Activated gamma-delta T cell (primary cell): ENCODE results near the gene RAB27B.

Experiments used
- DNase-seq: peaks from one replicate; lab custom pipeline; 2025; lab: John Stamatoyannopoulos, UW

The RAB27B gene

DNA sequence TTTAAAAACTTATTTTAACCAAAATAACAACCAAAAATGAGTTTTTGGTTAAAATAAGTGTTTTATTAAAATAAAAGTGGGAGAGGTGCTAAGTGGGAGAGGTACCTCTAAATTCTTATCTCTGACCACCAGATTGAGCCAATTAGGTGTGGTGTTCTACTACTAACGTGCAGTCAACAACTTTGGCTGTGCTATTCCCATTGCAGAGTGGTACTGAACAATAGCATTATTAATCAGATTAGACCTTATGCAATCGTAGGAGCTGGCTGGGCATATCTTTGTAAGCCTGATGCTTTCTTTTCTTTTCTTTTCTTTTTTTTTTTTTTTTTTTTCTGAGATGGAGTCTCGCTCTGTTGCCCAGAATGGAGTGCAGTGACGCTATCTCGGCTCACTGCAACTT is 38.9 kb downstream of the RAB27B start:
- DNase-seq = no peak

- DNase-seq = no peak
These were observed 43.0 kb downstream of the RAB27B start for GRCh38 chr18:54871231-54871630.

GRCh38 chr18:54872681-54873080 is 44.4 kb downstream of the RAB27B start:
- DNase-seq = no peak

GRCh38 chr18:54873884-54874255 is 45.6 kb downstream of the RAB27B start:
- DNase-seq = no peak

DNA sequence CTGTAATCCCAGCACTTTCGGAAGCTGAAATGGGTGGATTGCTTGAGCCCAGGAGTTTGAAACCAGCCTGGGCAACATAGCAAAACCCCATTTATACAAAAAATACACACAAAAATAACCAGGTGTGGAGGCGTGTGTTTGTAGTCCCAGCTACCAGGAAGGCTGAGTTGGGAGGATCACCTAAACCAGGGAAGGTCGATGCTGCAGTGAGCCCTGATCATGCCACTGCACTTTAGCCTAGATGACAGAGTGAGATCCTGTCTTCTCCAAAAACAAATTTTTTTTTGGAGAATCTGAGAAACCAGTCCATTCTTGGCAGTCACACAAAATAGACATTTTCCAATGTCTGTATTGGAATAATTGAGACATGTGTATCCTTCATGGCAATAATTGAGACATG is 46.8 kb downstream of the RAB27B start:
- DNase-seq = no peak

GRCh38 chr18:54877076-54877475 is 48.8 kb downstream of the RAB27B start:
- DNase-seq = no peak

DNA sequence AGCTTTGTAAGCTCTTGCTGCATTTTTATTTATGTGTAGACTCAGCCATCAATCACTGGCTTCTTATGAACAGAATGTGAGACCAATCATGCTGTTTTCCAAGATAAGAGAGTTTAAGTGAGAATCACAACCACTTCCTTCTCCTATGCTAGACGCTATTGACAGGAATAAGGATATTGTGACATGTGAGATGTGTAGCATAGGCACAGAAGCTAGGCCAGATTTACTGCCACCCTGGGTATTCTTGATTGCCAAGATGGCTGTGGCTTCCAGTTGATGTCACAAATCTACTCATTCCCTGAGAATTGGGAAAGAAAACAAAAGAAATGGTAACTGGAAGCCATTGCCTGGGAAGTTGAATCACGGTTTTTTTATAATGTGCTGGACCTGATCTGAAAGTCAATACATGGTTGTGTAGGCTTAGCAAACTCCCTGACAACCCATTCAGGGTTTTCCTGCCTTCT is 49.9 kb downstream of the RAB27B start:
- DNase-seq = no peak

- DNase-seq = no peak
These were observed 50.5 kb downstream of the RAB27B start for GRCh38 chr18:54878659-54879358.

DNA sequence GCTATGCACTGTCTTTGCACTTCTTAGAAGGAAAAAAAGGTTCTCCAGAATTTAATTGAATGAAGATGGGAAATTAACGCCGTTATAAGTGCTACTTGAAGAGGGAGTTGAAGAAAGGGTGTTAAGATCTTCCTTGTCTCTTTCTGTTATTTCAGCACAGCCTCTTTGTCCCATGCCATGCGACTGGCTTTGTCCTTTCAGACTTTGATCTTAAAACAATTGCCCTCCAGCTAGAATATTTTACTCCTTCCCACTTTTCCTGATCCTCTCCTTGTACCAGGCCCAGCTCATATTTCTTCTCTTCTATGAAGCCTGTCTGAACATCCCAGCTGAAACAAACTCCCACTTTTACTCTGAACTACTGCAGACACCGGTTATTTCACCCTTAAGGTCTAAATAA is 51.4 kb downstream of the RAB27B start:
- DNase-seq = no peak

DNA sequence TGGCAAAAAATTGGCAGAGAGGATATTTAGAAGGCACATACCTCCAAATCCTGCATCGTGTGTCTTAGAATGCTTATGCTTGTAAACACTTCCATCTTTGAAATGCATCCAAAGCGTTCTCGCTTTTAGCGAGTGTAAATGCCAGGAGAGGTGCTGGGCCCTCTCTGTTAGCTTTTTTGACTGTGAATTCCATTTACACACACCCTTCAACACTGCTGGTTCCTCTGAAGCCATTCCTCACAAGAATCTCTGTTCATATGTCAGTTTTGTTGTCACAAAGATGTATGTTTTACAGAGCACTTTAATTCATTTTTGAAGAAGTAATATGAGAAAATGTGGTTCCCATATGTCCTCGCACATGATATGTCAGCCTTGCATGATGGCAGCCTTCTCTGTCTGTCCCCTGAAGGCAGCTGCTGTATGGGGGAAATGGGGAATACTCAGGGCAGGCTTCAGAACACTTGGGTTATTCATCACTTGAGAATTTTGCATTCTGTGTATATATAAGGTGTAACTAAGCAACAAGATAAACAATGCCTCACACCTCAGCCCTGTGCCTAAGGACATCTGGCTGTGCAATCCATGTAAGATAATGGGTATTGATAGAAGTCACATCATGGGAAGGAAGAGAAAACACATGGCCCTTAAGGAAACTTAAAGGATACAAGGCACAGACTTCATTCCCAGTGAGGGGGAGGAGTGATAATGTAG is 52.3 kb downstream of the RAB27B start:
- DNase-seq = no peak

GRCh38 chr18:54881229-54881768 is 53.0 kb downstream of the RAB27B start:
- no peak for DNase-seq

DNA sequence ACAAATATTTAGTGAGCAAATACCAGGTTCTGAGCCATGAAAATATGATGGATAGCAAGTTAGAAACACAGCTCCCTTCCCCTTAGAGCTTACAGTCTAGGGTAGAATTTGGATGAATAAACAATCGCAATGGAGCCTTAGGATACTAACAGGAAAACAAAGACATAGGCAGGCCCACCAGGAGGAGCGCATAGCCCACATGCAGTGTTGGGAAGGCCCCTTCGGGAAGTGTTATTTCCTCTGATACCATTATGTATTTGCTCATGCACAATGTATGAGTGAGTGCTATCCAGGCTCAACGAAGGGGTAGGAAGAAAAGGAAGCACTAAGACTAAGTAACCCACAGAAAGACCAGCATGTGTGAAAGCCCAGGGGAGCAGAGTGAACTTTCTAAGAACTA is 54.0 kb downstream of the RAB27B start:
- no peak for DNase-seq

DNA sequence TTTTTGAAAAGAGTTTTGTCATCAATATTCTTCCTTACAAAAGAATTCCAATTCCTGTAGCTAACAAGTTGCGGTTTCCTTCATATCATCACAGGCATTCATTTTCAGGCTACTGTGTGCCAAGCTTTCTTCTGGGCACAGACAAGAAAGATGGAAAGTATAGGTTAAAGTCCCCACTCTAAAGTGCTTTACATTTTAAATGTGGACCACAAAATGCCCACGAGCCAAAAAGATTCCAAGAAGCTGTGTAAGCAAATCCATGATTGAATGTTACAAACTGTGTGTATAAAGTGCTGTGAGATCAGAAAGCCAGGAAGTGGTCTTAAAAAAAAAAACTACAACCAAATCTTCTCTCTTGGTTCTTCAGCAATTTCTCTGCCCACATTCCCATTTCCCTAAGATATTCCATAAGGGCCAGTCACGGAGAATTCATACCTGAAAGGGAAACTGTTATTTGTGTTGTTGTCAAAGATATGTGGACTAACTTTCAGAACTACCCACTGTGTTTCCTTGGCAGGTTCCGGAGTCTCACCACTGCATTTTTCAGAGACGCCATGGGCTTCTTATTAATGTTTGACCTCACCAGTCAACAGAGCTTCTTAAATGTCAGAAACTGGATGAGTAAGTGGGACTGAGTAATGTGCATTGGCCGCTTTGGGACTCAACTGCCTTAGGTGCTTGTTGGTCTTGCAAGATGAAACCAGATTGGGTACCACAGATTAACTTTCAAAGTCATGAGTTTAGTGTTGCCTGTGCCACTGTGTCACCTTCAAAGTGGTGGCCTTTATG is 55.7 kb downstream of the RAB27B start:
- DNase-seq = no peak

DNA sequence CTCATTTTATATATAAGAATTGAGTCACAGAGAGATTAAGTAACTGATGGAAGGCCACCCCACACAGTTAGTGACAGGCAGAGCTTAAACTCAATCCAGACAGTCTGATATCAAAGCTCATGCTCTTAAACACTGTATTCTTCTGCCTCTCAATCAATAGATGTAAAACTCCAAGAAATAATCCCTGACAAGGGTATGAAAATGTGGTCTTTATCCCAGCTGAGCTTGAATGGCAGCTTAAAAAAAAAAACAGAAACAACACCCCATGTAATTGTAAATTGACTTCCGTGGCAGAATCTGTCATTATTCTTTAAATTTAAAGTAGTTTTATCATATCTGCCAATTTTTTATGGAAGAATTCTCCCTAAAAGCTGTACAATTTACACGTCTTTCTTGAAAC is 60.1 kb downstream of the RAB27B start:
- DNase-seq = no peak

DNA sequence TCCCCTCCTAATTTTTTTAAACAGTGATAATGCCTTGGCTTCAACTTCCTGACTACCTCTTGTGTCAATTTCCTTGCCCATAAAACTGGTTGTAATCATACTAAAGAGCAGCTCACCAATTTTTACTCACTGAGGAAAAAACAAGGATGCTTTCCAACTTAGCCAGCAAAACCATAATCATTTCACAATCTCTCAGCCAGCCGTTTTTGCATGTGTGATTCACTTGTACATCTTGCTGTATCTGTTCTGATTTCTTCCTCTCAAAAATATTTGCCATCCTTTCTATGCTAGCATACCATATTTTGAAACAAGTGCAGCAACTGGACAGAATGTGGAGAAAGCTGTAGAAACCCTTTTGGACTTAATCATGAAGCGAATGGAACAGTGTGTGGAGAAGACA is 60.7 kb downstream of the RAB27B start:
- DNase-seq = no peak

DNA sequence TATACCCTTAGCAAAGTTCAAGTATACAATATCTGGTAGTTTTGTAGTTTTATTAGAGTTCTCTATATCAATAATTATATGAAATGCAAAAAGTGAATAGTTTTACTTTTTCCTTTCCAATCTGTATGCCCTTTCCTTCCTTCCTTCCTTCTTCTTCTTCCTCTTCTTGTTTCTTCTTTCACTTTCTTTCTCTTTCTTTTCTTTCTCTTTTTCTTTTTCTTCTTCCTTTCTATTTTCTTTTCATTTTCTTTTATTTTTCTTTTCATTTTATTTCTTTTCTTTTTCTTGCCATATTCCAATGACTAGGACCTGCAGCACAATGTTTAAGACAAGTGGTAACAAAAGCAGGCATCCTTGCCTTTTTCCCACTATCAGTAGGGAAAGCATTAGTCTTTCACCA is 71.2 kb downstream of the RAB27B start:
- DNase-seq = no peak

GRCh38 chr18:54900290-54900689 is 72.0 kb downstream of the RAB27B start:
- no peak for DNase-seq

GRCh38 chr18:54904581-54904980 is 76.3 kb downstream of the RAB27B start:
- DNase-seq = no peak

DNA sequence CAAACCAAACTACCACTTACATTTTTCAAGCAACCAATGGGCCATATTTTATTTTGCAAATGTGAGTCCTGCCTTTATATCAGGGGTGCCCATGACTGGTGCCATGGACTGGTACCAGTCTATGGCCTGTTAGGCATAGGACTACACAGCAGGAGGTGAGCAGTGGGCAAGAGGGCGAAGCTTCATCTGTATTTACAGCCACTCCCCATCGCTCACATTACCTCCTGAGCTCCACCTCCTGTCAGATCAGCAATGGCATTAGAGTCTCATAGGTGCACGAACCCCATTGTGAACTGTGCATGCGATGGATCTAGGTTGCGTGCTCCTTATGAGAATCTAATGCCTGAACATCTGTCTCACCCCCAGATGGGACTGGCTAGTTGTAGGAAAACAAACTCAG is 77.4 kb downstream of the RAB27B start:
- no peak for DNase-seq

- DNase-seq = no peak
These were observed 78.3 kb downstream of the RAB27B start for GRCh38 chr18:54906331-54907185.

DNA sequence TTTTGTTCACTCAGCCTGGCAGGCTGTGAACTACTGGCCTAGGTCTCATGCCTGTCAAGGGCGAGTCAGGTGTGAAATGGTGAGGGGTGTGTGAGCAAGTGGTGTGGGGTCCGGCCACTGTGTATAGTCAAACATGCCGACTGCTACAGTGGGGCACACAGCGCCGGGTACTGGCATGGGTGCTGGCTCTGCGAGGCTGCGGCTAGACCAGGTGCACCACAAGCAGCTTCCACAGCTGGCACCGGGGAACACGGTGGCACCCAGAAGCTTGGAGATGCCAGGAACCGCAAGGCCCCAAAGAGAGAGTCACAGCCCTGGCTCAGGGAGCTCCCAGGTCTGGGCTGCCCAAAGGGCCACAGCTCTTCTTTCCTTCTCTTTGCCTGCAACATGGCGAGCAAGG is 81.3 kb downstream of the RAB27B start:
- DNase-seq = no peak
